GM18505 (cell line): ENCODE data around the gene GPC5.
"Not testable (repeated sequence)": the region's sequence is repeated elsewhere in the genome, so short reads cannot be mapped to it uniquely, and the experiment has no call there.

Experiments
- ATAC-seq: cut with Tn5 transposase; IDR thresholded peaks from one replicate; pipeline ENCODE4 v1.9.1; 2021; ENCODE audit not compliant: unreplicated experiment
- POLR2A ChIP-seq: IDR thresholded peaks from 4 replicates; pipeline ENCODE4 v1.6.1; 2011; ENCODE audit warnings: borderline replicate concordance; ENCODE audit not compliant: insufficient read depth, insufficient read length; ENCODE audit errors: extremely low read depth

Gene GPC5

DNA sequence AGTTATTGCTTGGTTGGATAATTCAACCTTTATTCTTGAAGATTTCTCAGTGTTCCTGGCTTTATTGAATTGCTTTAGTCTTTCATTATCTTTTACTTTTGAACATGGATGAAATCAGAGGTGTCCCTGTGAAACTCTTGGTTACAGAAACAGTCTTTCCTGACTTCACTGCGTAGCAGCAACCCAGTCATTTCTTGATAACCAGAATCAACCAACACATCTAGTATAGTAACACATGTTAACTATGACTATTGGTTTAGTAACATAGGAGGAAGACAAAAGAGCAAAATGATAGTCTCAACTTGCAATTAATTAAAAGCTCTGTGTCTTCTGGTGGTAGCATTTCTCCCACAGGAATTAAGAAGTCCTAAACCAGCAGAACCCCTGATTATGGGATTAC is 393.6 kb downstream of the GPC5 start:
- no peak for TF ChIP-seq POLR2A
- no peak for ATAC-seq

DNA sequence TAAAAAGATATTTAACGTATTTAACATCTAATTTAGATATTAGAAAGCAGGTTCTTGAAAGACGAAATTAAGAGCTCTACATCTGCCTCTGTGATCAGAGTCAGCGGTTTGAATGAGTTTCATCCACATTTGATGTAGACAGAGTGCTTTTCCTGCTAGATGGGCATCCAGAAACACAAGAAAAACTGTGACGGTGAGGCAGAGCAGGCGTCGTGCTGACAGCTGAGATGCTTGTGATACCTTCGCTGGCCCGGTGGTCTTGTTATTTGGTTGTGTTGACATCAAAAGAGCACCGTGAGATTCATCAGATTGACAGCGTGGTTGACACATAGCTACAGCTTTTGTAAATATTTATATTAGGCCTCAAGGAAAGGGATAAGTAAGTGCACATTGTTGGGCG is 399.1 kb downstream of the GPC5 start:
- ATAC-seq = no peak
- TF ChIP-seq POLR2A = no peak

DNA sequence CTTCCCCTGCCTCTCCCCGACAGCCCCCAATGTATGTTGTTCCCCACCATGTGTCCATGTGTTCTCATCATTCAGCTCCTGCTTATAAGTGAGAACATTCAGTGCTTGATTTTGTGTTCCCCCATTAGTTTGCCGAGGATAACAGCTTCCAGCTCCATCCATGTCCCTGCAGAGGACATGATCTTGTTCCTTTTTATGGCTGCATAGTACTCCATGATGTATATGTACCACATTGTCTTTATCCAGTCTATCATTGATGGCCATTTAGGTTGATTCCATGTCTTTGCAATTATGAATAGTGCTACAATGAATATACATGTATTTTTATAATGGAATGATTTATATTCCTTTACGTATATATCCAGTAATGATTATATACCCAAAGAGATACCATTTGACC is 399.9 kb downstream of the GPC5 start:
- ATAC-seq = not testable (repeated sequence)

DNA sequence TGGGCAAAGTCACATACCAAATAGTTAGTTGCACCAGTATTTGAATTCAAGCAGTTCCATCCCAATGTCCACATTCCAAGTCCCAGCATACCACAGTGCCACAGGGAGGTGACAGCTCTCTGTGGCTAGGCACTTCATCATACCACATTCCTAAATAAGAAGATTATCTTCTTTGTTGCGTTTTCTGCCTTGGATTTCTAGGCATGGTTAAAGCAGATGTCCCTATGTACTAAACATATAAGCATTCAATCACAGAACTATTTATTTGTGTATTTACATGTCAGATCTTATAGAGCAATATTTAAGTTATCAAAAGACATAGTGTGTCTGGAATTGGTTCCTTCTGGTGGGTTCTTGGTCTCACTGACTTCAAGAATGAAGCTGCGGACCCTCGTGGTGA is 403.4 kb downstream of the GPC5 start:
- not testable (repeated sequence) for ATAC-seq

DNA sequence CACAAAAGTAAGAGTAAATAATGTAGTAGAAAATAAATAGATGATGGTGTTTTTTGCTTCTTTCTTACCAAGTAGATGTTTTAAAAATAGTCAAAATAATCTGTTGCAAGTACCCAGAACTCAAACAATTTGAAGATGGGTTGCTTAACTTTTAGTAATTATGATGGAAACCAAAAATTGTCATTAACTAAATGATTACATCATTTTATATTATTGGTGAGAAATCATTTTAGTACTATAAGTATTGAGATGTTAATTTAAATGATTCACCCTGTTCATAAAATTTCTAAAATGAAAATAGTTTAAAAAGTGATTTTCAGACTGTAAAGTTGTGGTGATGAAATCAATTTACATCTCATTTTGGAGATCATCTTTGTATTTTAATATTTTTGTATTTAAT is 404.5 kb downstream of the GPC5 start:
- no peak for ATAC-seq
- TF ChIP-seq POLR2A = no peak

DNA sequence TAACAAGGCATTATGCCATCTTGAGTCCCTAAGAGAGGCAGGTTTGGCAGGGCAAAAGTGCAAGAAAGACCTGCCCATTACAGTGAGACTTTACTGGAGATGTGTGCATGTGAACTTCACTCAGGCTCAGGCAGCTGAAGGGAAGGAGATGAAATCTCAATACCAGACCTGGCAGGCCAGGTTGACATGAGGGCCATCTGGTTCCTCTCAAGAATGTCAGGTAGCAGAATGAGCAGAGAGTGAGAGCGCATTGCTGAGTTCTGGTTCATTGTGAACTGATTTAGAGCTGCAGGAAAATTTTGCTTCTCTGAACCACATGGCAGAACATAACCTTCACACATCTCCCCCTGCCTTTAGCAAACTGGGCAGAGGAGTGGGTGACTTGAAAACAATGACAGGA is 406.3 kb downstream of the GPC5 start:
- ATAC-seq = no peak
- TF ChIP-seq POLR2A = no peak

DNA sequence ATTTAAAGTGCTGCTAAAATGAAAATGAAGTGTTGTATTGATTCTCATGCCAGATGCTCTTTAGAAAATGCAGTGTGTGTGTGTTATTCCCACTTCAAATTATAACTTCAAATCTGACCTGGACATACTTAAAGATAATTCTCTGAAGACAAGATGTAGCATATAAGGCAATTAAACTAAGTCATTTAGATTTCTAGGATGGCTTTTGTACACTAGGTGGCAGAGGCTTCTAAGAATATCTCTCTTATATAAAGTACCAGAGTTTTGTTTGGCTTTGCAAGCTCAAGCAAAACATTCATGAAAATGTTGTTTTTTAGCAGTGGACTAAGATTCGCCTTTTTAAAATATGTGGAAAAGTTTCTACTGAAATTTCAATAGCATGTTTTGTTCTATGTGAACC is 407.2 kb downstream of the GPC5 start:
- ATAC-seq = no peak
- TF ChIP-seq POLR2A = no peak

DNA sequence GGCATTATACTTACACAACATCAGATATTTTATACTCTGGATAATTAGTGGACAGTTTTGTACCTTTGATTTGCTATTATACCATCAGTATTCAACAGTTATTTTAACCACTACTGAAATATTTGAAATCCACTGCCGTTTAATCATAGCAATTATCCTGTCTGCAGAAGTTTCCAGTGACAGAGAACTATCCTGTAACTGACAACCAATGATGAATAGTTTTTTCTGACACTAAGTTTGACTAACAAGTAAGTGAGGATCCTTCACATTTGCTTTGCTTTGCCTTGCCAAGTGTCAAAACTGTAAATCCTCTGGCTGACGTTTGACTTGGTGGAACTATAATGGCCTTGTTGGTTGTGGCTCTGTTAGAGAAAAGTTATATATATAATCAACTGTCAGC is 410.7 kb downstream of the GPC5 start:
- TF ChIP-seq POLR2A = no peak
- no peak for ATAC-seq

DNA sequence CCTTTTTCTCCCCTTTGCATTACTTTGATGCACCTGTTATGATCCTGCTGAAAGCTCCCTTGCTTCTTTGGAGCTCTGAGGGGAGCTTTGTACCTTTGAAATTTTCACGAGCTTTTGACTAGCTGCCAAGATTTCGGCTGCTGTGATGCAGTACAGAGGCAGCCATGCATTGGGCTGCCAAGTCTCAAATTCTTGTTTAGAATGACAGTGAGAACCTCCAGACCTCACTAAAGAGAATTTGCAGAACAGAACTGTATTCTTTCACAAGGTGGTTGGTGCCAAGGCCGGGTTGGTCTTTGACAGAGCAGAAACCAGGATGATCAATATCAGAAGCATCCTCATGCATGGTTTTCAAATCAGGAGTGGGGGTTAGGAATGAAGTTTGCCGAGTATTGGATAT is 414.8 kb downstream of the GPC5 start:
- TF ChIP-seq POLR2A = no peak
- no peak for ATAC-seq

DNA sequence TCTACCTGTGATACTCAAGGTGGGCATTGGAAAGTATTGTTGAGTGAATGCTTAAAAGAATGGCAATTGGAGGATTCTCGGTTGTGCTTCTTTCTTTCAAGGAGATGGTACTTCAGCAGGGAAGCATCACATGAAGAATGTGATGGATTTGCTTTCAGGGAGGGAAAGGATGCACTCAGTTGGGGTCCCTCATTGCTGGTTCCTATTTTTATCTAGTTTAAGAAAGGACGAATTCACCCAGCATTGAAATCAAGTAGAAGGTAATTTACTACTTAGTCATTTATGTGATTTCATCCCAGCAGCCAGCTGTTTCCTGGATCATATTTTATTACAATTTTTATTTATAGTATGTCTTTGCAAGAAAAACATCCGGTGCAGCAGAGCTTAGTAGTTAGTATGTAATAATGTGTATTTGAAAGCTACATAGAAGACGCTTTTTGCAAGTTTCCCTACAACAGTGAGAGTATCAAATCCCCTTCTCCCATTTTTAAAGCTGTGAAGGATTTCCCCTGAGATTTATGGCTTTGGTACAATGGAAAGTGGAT is 417.9 kb downstream of the GPC5 start:
- no peak for ATAC-seq
- TF ChIP-seq POLR2A = no peak

DNA sequence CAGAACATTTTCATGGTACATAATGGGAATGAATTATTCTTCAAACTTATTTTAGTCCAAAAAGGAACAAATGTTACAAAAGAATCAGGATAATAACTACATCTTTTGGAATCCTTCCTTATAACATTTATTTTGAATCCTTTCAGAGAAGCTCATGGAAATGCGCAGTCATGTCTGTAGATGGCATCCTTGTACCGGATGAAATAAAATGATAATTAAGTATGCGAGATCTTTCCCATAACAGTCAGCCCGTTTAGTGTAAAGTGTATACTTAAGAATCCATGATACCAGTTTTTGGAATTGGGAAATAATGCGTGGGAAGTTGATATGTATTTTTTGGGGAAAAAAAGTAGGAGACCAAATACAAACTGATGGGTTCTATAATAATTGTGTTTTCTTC is 418.8 kb downstream of the GPC5 start:
- no peak for TF ChIP-seq POLR2A
- ATAC-seq = no peak

DNA sequence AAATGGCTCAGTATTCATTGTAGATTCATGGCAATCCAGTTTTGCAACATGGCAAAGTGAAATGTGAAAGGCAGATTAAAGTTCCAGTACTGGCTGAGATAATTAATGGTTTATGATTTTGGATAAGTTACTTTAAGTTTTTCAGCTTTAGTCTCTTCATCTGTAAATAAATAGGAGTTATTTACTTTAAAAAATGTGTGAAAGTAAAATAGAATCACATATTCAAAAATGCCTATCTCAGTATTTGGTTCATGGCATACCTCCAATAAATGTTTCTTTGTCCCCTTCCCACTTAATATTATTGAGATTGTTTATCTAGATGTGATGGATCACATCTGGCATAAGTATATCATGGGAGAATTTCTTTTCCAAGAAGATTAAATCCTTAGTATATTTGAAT is 426.0 kb downstream of the GPC5 start:
- TF ChIP-seq POLR2A = no peak
- ATAC-seq = no peak

DNA sequence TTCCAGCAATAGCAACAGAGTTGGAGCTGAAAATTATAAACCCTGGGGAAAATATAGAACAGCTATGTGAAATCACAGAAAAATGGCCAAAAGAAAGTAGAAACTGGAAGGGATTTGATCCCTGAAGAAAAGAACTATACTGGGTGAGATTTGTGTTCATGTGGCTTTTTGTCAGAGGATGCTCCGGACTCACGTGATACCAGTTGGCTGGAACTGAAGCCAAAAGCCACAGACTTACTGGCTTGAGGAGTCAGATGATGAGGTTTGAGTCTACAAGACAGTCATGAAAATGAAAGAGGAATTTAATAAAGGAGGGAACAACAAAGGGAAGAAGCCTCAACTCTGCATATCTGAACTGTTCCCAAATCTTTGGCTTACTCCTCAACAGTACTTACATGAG is 427.1 kb downstream of the GPC5 start:
- no peak for ATAC-seq
- no peak for TF ChIP-seq POLR2A

DNA sequence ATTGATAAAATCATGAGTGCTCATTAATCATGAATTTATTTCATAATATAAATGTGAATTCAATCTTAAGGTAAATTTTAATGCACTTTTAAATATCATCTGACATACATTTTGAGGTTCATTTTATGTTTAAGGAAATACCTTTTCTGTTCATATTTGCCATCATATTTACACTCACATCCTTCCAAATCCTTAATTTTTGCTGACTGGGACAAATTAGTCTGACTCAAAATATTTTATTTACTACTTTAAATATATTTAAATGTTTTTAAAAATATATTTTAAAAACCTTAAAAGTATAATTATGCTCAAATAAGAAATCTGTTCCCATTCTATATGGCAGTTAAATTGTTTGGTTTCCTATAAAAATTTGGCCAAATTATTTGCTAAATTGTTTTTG is 438.1 kb downstream of the GPC5 start:
- ATAC-seq = no peak
- TF ChIP-seq POLR2A = no peak

DNA sequence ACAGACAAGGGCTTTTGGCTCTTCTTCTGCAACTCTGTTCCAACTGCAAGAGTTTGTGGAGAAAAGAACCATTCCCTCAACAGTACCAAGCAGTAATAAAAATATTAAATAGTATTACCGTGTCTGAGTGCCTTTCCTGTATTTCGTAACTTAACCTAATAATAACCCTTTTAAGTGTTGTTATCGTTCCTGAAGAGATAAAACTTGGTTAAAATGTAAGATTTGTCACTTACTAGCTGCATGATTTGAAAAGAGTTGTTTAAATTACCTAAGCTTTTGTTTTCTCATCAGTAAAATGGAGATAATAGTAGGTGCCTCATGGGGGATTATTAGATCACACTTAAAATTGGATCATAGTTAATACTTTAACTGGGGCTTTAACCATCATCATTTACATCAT is 447.2 kb downstream of the GPC5 start:
- no peak for ATAC-seq

DNA sequence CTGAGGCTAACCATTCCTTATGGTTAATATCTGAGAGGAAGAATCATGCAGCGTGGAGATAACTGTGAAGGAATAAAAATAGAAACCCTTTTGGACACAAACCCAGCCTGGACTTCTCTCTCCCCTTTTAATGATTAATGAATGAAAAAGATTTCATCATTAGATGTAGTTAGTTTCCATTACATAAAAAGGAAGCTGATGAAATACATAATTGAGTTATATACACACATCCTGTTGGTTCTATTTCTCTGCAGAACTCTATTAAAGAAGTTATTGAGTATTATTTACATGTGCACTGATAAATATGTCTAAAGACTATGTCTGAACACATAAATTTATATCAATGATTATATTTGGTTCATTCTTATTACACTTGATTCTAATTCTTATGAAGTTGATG is 465.3 kb downstream of the GPC5 start:
- ATAC-seq = no peak
- TF ChIP-seq POLR2A = no peak

More for the DNA sequence above, 447.2 kb downstream of the GPC5 start:
- TF ChIP-seq POLR2A = no peak

DNA sequence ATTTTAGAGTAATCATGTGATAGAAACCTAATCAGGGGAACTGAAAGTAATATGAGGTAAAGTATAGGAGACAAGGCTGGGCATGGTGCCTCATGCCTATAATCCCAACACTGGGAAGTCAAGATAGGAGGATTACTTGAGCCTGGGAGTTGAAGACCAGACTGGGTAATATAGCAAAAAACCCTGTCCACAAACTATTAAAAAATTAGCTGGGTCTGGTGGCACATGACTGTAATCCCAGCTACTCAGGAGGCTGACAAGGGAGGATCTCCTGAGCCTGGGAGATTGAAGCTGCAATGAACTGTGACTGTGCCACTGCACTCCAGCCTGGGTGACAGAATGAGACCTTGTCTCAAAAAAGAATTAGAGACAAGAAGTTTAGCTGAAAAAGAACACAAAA is 469.9 kb downstream of the GPC5 start:
- no peak for ATAC-seq
- TF ChIP-seq POLR2A = no peak

DNA sequence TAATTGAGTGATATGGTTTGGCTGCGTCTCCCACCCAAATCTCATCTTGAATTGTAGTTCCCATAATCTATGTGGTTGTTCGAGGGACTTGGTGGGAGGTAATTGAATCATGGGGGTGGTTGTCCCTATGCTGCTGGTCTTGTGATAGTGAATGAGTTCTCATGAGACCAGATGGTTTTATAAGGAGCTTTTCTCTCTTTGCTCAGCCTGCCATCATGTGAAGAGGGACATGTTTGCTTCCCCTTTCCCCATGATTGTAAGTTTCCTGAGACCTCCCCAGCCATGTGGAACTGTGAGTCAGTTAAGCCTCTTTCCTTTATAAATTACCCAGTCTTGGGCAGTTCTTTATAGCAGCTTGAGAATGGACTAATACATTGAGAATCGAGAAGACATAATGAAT is 480.1 kb downstream of the GPC5 start:
- ATAC-seq = no peak
- no peak for TF ChIP-seq POLR2A
